OCI-LY7 (cell line): ENCODE results near the gene STIM1. TPM values are rescaled to one million over a fixed set of nuclear protein-coding genes. Genes with fewer than 3 reads are reported as not detected.

Source experiments
- BruUV-seq: library from RNA; stranded (reverse); fragments of 400-500 nt; replicated peaks from 2 replicates; lab custom pipeline; 2021; lab: Mats Ljungman, UMichigan
- CTCF ChIA-PET: fragments of 300-600 bp; sonication (Branson Sonifier 250); formaldehyde crosslinking; loops from one replicate; lab custom pipeline; 2022; ENCODE audit warnings: antibody characterized with exemption; ENCODE audit not compliant: unreplicated experiment; lab: Charles Lee
- POLR2A ChIA-PET: fragments of 300-600 bp; sonication (Branson Sonifier 250); formaldehyde crosslinking; loops from one replicate; lab custom pipeline; 2022; ENCODE audit warnings: antibody characterized with exemption; lab: Charles Lee
- DNase-seq: peaks from one replicate; pipeline ENCODE4 v3.0.0-alpha.2; 2015; ENCODE audit warnings: low spot score
- H2AFZ ChIP-seq: fragments of 200-600 bp; sonication (generic), shearing (Covaris generic); 2 replicates; pipeline ENCODE4 v1.6.1; 2014; ENCODE audit warnings: mild to moderate bottlenecking, antibody characterized with exemption, low read length, moderate library complexity
- H3K27ac ChIP-seq: fragments of 200-600 bp; sonication (generic); 2 replicates; pipeline ENCODE4 v1.5.1; 2014; ENCODE audit warnings: mixed run types, low read depth, mild to moderate bottlenecking, moderate library complexity, low read length, inconsistent platforms; ENCODE audit not compliant: poor library complexity, severe bottlenecking
- H3K36me3 ChIP-seq: fragments of 200-600 bp; sonication (generic); 2 replicates; pipeline ENCODE4 v1.6.1; 2014; ENCODE audit warnings: mild to moderate bottlenecking, antibody characterized with exemption, low read length, moderate library complexity, mixed read lengths; ENCODE audit not compliant: insufficient read depth
- H3K4me1 ChIP-seq: fragments of 200-600 bp; sonication (generic); 2 replicates; pipeline ENCODE4 v1.5.1; 2014; ENCODE audit warnings: mild to moderate bottlenecking, low read length; ENCODE audit not compliant: insufficient read depth, poor library complexity, severe bottlenecking
- H3K4me2 ChIP-seq: fragments of 200-600 bp; sonication (generic); 2 replicates; pipeline ENCODE4 v1.6.1; 2014; ENCODE audit warnings: mild to moderate bottlenecking, low read length
- H3K4me3 ChIP-seq: fragments of 200-600 bp; sonication (generic); 2 replicates; pipeline ENCODE4 v1.5.1; 2014; ENCODE audit warnings: mild to moderate bottlenecking, low read depth, low read length; ENCODE audit not compliant: poor library complexity, severe bottlenecking
- H3K79me2 ChIP-seq: fragments of 200-600 bp; sonication (generic); 2 replicates; pipeline ENCODE4 v1.6.1; 2016; ENCODE audit warnings: low read depth, mild to moderate bottlenecking, low read length, moderate library complexity, mixed read lengths; ENCODE audit not compliant: insufficient read depth
- H3K9me2 ChIP-seq: fragments of 200-600 bp; sonication (generic); 2 replicates; pipeline ENCODE4 v1.6.1; 2016; ENCODE audit warnings: mild to moderate bottlenecking, low read length, mixed read lengths; ENCODE audit not compliant: insufficient read depth
- H3K9me3 ChIP-seq: fragments of 200-600 bp; sonication (generic); 2 replicates; pipeline ENCODE4 v1.6.1; 2014; ENCODE audit warnings: mild to moderate bottlenecking, mixed run types, low read length, mixed read lengths
- H4K20me1 ChIP-seq: fragments of 200-600 bp; sonication (generic); 2 replicates; pipeline ENCODE4 v1.6.1; 2014; ENCODE audit warnings: mild to moderate bottlenecking, antibody characterized with exemption, low read length, moderate library complexity, mixed read lengths; ENCODE audit not compliant: insufficient read depth
- CTCF ChIP-seq: fragments of 200-600 bp; sonication (generic); conservative IDR thresholded peaks from 2 replicates; pipeline ENCODE4 v1.5.1; 2014; ENCODE audit warnings: mild to moderate bottlenecking, antibody characterized with exemption, low read length, moderate library complexity, mixed read lengths
- EZH2phosphoT487 ChIP-seq: fragments of 200-600 bp; sonication (generic); IDR thresholded peaks from 2 replicates; pipeline ENCODE4 v1.6.1; 2018; ENCODE audit warnings: low read depth, borderline replicate concordance, mild to moderate bottlenecking, mixed run types, antibody characterized with exemption, low read length, moderate library complexity, mixed read lengths
- intact Hi-C: fragments of 100-400 bp; cut with micrococcal nuclease; formaldehyde crosslinking; loops from one replicate; pipeline ENCODE4 v1.10.0; 2022; ENCODE audit not compliant: unreplicated experiment
- total RNA-seq, 2 experiments: library from RNA; depleted of rRNA in 1 of 2; stranded (reverse); fragments of >200 nt in 1 of 2; shearing (Covaris generic) in 1 of 2; gene quantifications; 2 replicates each; pipeline ENCODE4 v1.2.3, GENCODE V29; 2014 to 2022

The STIM1 gene
- total RNA-seq, 2 experiments from 2014 or later, result 21.0 to 49.1 TPM

GRCh38 chr11:3954448-3955298 is 99.2 kb downstream of the STIM1 start:
- no peak for TF ChIP-seq CTCF
- TF ChIP-seq EZH2phosphoT487, result no peak
- Histone ChIP-seq H4K20me1 (no peaks in the 10 kb centered on the region), H3K4me2 (no peak overlapping the region), H3K36me3 (no peaks in the 10 kb centered on the region), H3K4me3 (no peak overlapping the region), H3K9me2 (no peaks in the 10 kb centered on the region), H3K4me1 (peaks cover 51% of the 10 kb centered on the region), H2AFZ (no peak overlapping the region), H3K9me3 (no peaks in the 10 kb centered on the region), H3K27ac (no peak overlapping the region), H3K79me2 (peaks cover 6% of the 10 kb centered on the region; the same call in 1 of the 2 replicates)
- intact Hi-C loops, result no loop called here
- no peak for DNase-seq
- ChIA-PET CTCF (no interaction called here), POLR2A (interaction anchor here (0.5 to 1.1 kb wide), 3 partner anchors 8 to 67 kb away, joined by 3 to 4 read pairs (median 3); no protein-coding TSS in a partner anchor)
- BruUV-seq, result no TSS peak

DNA sequence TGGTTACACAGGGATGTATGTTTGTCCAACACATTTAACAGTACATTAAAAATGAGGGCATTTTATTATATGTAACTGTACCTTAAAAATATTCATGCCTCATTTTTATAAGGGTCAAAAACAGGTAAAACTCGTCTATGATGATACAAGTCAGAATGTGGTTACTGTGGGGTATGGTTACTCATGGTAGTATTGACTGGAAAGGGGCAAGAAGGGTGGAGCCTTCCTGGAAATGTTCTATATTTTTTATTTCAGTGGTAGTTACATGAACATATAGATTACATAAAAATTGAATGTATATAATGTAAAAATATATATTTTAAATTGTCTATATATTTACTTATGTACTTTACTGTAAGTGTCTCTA is 99.8 kb downstream of the STIM1 start:
- peaks cover 45% of the 10 kb centered on the region for H3K4me1 ChIP-seq
- no peaks in the 10 kb centered on the region for H3K9me2 ChIP-seq
- peaks cover 6% of the 10 kb centered on the region; the same call in 1 of the 2 replicates for H3K79me2 ChIP-seq
- DNase-seq, result no peak
- H3K4me2 ChIP-seq, result no peak overlapping the region
- H3K27ac ChIP-seq, result no peak overlapping the region
- H3K36me3 ChIP-seq, result no peaks in the 10 kb centered on the region
- no TSS peak for BruUV-seq
- no peaks in the 10 kb centered on the region for H4K20me1 ChIP-seq
- intact Hi-C loops, result no loop called here
- H2AFZ ChIP-seq, result no peak overlapping the region
- TF ChIP-seq CTCF, result no peak
- no peak for TF ChIP-seq EZH2phosphoT487
- ChIA-PET CTCF (no interaction called here), POLR2A (interaction anchor here (0.5 to 1.7 kb wide), 7 partner anchors 8 to 68 kb away, joined by 3 to 4 read pairs (median 3); no protein-coding TSS in a partner anchor)
- no peaks in the 10 kb centered on the region for H3K9me3 ChIP-seq
- H3K4me3 ChIP-seq, result no peak overlapping the region

DNA sequence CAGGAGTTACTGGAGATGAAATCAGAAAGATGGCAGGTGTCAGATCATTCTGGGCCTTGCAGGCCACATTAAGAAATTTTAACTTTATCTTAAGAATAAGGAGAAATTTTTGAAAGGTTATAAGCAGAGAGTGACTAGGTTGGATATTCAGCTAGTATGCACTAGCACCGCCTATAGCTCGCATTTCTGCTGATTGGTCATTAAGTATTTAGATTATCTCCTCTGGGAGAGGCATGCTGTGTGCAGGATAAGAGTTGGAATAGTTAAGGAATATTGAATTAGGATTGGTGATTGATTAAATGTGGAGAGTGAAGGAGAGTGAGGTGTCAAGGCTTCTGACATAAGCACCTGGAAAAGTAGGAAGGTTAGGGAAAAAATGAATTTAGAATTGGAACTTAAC is 100.6 kb downstream of the STIM1 start:
- no peak for DNase-seq
- CTCF ChIA-PET, result interaction anchor here (0.6 kb wide), 1 partner anchor 44 kb away, joined by 3 read pairs; no protein-coding TSS in a partner anchor
- no peak overlapping the region for H3K4me3 ChIP-seq
- H3K4me1 ChIP-seq, result peaks cover 37% of the 10 kb centered on the region
- no peak overlapping the region for H2AFZ ChIP-seq
- H3K79me2 ChIP-seq, result peaks cover 6% of the 10 kb centered on the region; the same call in 1 of the 2 replicates
- no TSS peak for BruUV-seq
- H4K20me1 ChIP-seq, result no peaks in the 10 kb centered on the region
- H3K9me2 ChIP-seq, result no peaks in the 10 kb centered on the region
- intact Hi-C loops, result no loop called here
- no peak overlapping the region for H3K4me2 ChIP-seq
- H3K36me3 ChIP-seq, result no peaks in the 10 kb centered on the region
- H3K27ac ChIP-seq, result no peak overlapping the region
- POLR2A ChIA-PET, result interaction anchor here (0.6 to 1.7 kb wide), 6 partner anchors 9 to 94 kb away, joined by 3 read pairs; no protein-coding TSS in a partner anchor
- TF ChIP-seq CTCF (no peak), EZH2phosphoT487 (no peak)
- no peaks in the 10 kb centered on the region for H3K9me3 ChIP-seq
